SK-N-SH (cell line): ENCODE data around the gene ZEB1. TPM values are rescaled to one million over a fixed set of nuclear protein-coding genes. Genes with fewer than 3 reads are reported as not detected.
"Not testable (repeated sequence)": the region's sequence is repeated elsewhere in the genome, so short reads cannot be mapped to it uniquely, and the experiment has no call there.

Experiments
- CTCF ChIA-PET: fragments of 300-600, 350-600 bp; formaldehyde crosslinking; extraction: SDS; loops from one replicate; lab custom pipeline; 2021; lab: Yijun Ruan, JAX
- POLR2A ChIA-PET: fragments of 350-600 bp; sonication (Branson Sonifier 250); formaldehyde crosslinking; extraction: SDS; loops from one replicate; lab custom pipeline; 2020; ENCODE audit warnings: antibody characterized with exemption, inconsistent platforms; lab: Yijun Ruan, JAX
- DNase-seq: peaks from one replicate; pipeline ENCODE4 v3.0.0; 2012
- H2AFZ ChIP-seq: fragments of 200-600 bp; sonication (generic); 2 replicates; pipeline ENCODE4 v1.8.1; 2016; ENCODE audit warnings: antibody characterized with exemption, mild to moderate bottlenecking, low read depth
- H3F3A ChIP-seq: fragments of 200-600 bp; sonication (generic); replicated peaks from 2 replicates; pipeline ENCODE3; 2016; ENCODE audit warnings: antibody characterized with exemption, mild to moderate bottlenecking; ENCODE audit not compliant: insufficient read depth
- H3K27ac ChIP-seq, 2 experiments: fragments of 200-500 bp in 1 of 2; fragments of 200-600 bp in 1 of 2; sonication (Bioruptor generic) in 1 of 2; sonication (generic), shearing (Covaris generic) in 1 of 2; 2 replicates each; pipeline versions ENCODE4 v1.5.1 to v1.6.1; 2014 to 2016; ENCODE audit warnings: low read depth in 2 of 2, inconsistent platforms in 1 of 2, low read length in 1 of 2, mild to moderate bottlenecking in 1 of 2, mixed read lengths in 1 of 2
- H3K27me3 ChIP-seq: fragments of 200-600 bp; sonication (generic), shearing (Covaris generic); 2 replicates; pipeline ENCODE4 v1.6.1; 2016; ENCODE audit warnings: mixed run types; ENCODE audit not compliant: insufficient read depth
- H3K36me3 ChIP-seq, 2 experiments: fragments of 200-500 bp in 1 of 2; fragments of 200-600 bp in 1 of 2; sonication (Bioruptor generic) in 1 of 2; sonication (generic) in 1 of 2; replicated peaks in 1 of 2; 2 replicates each; pipeline versions ENCODE3 to v1.5.1; 2014 to 2016; ENCODE audit warnings: low read length in 1 of 2, mild to moderate bottlenecking in 1 of 2; ENCODE audit not compliant: insufficient read depth in 2 of 2, control insufficient read depth in 1 of 2
- H3K4me1 ChIP-seq, 2 experiments: fragments of 200-500 bp in 1 of 2; fragments of 200-600 bp in 1 of 2; sonication (Bioruptor generic) in 1 of 2; sonication (generic), shearing (Covaris generic) in 1 of 2; 2 replicates each; pipeline versions ENCODE4 v1.5.1 to v1.6.1; 2014 to 2016; ENCODE audit warnings: low read depth in 1 of 2, low read length in 1 of 2, mixed run types in 1 of 2; ENCODE audit not compliant: insufficient read depth in 2 of 2, control insufficient read depth in 1 of 2
- H3K4me2 ChIP-seq: fragments of 200-600 bp; sonication (generic), shearing (Covaris generic); 2 replicates; pipeline ENCODE4 v1.6.1; 2017; ENCODE audit warnings: mixed run types
- H3K4me3 ChIP-seq, 2 experiments: fragments of 200-500 bp in 1 of 2; fragments of 200-600 bp in 1 of 2; sonication (Bioruptor generic) in 1 of 2; sonication (generic), shearing (Covaris generic) in 1 of 2; 2 replicates each; pipeline versions ENCODE4 v1.5.1 to v1.8.1; 2014 to 2016; ENCODE audit warnings: low read depth in 2 of 2, inconsistent platforms in 1 of 2, low read length in 1 of 2, mild to moderate bottlenecking in 1 of 2, mixed read lengths in 1 of 2, moderate library complexity in 1 of 2
- H3K79me2 ChIP-seq: fragments of 200-600 bp; sonication (generic); 2 replicates; pipeline ENCODE4 v1.8.1; 2017; ENCODE audit warnings: mild to moderate bottlenecking; ENCODE audit not compliant: insufficient read depth
- H3K9ac ChIP-seq: fragments of 200-600 bp; sonication (generic); 2 replicates; pipeline ENCODE4 v1.6.1; 2017; ENCODE audit warnings: mixed run types
- H3K9me2 ChIP-seq: fragments of 200-600 bp; sonication (generic); 2 replicates; pipeline ENCODE4 v1.6.1; 2017; ENCODE audit warnings: mixed run types
- H3K9me3 ChIP-seq: fragments of 200-600 bp; sonication (generic); 2 replicates; pipeline ENCODE4 v1.6.1; 2017; ENCODE audit warnings: mixed run types, mild to moderate bottlenecking, moderate library complexity
- H4K20me1 ChIP-seq: fragments of 200-600 bp; sonication (generic); 2 replicates; pipeline ENCODE4 v1.6.1; 2017; ENCODE audit warnings: mild to moderate bottlenecking, mixed run types; ENCODE audit not compliant: insufficient read depth
- CTCF ChIP-seq: fragments of 200-600 bp; sonication (generic); IDR thresholded peaks from 2 replicates; pipeline ENCODE4 v1.6.1; 2017; ENCODE audit warnings: antibody characterized with exemption, mild to moderate bottlenecking, moderate library complexity
- EP300 ChIP-seq, 2 experiments: IDR thresholded peaks; 2 replicates each; pipeline versions ENCODE4 v1.4.0 to v1.6.1; 2012; ENCODE audit warnings: borderline replicate concordance in 1 of 2, low read depth in 1 of 2, low read length in 1 of 2
- EZH2phosphoT487 ChIP-seq: fragments of 200-600 bp; sonication (generic); IDR thresholded peaks from 2 replicates; pipeline ENCODE4 v1.6.1; 2017; ENCODE audit warnings: low read depth, mixed run types, mild to moderate bottlenecking, antibody characterized with exemption, moderate library complexity, borderline replicate concordance
- FOSL2 ChIP-seq: IDR thresholded peaks from 2 replicates; pipeline ENCODE4 v1.4.0; 2012; ENCODE audit warnings: low read depth, mild to moderate bottlenecking, moderate library complexity, borderline replicate concordance
- FOXJ3 ChIP-seq: sonication (generic); formaldehyde crosslinking; IDR thresholded peaks from 2 replicates; pipeline ENCODE4 v1.5.1; 2020; ENCODE audit warnings: mild to moderate bottlenecking, missing genetic modification reagents
- FOXM1 ChIP-seq: IDR thresholded peaks from 2 replicates; pipeline ENCODE4 v1.4.0; 2012; ENCODE audit warnings: low read depth, mild to moderate bottlenecking
- GATA2 ChIP-seq: sonication (generic); formaldehyde crosslinking; IDR thresholded peaks from 2 replicates; pipeline ENCODE4 v1.5.0; 2020; ENCODE audit warnings: mild to moderate bottlenecking, missing genetic modification reagents
- MXI1 ChIP-seq: IDR thresholded peaks from 2 replicates; pipeline ENCODE4 v1.6.1; 2012; ENCODE audit warnings: mild to moderate bottlenecking, low read depth, low read length, improper control_type of control experiment
- NFIC ChIP-seq: IDR thresholded peaks from 2 replicates; pipeline ENCODE4 v1.4.0; 2012; ENCODE audit warnings: borderline replicate concordance
- RCOR1 ChIP-seq: fragments of 150-350 bp; IDR thresholded peaks from 2 replicates; pipeline ENCODE4 v1.6.1; 2017; ENCODE audit warnings: antibody characterized with exemption, low read length
- RFX5 ChIP-seq: IDR thresholded peaks from 2 replicates; pipeline ENCODE4 v1.6.1; 2012; ENCODE audit warnings: mild to moderate bottlenecking, improper control_type of control experiment, low read length
- RXRA ChIP-seq: IDR thresholded peaks from 2 replicates; pipeline ENCODE4 v1.4.0; 2012; ENCODE audit warnings: low read depth, mild to moderate bottlenecking, borderline replicate concordance
- TAF1 ChIP-seq: IDR thresholded peaks from 2 replicates; pipeline ENCODE4 v1.6.1; 2012; ENCODE audit warnings: low read depth, mild to moderate bottlenecking, low read length, moderate library complexity, borderline replicate concordance
- TEAD4 ChIP-seq: IDR thresholded peaks from 2 replicates; pipeline ENCODE4 v1.4.0; 2012; ENCODE audit warnings: mild to moderate bottlenecking, borderline replicate concordance; ENCODE audit not compliant: insufficient read depth
- USF2 ChIP-seq: fragments of 150-350 bp; IDR thresholded peaks from 2 replicates; pipeline ENCODE4 v1.6.1; 2017; ENCODE audit warnings: antibody characterized with exemption, low read length, low read depth, borderline replicate concordance
- WGBS: methylation state at CpG from one replicate; pipeline ENCODE4 v1.1.6; 2017; ENCODE audit warnings: low lambda C conversion rate; 5-methylcytosine and 5-hydroxymethylcytosine counted together
- polyA plus RNA-seq, 3 experiments: library from polyadenylated mRNA; depleted of rRNA; stranded (reverse); fragments of >200 nt; gene quantifications; 2 replicates each; pipeline ENCODE4 v1.2.3, GENCODE V29; 2012
- TF ChIP-seq, protein P1 (sequence below): fragments of 150-350 bp; IDR thresholded peaks from 2 replicates; pipeline ENCODE4 v1.6.1; 2016; ENCODE audit warnings: mild to moderate bottlenecking, low read depth, low read length

ZEB1 gene
- polyA plus RNA-seq, 1 of the 3 experiments (the other 2 are of a cell fraction), result 5.4 TPM

DNA sequence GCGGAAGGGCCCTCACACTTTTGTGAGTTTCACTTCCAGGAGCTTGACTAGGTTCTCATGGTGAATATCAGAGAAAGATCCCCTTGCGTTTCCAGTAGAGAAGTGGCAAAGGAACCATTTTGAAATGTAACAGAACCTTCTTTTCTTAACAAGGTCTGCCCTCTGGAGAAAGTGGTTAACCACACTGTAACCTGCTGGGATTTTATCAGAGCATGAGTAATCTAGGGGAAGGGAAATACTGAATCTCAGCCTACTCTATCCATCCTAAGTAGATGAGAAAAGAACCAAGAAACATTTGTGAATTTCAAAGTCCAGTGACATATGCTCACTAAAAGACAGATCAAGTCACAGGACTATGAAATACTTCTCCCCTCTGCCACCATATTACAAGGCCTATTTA is 235.5 kb downstream of the ZEB1 start:
- H3K27me3 ChIP-seq, result no peaks in the 10 kb centered on the region
- H2AFZ ChIP-seq, result no peak overlapping the region
- ChIA-PET CTCF (interaction anchor here (1.8 kb wide), 1 partner anchor 9 kb away, joined by 4 read pairs; no protein-coding TSS in a partner anchor), POLR2A (no interaction called here)
- H3F3A ChIP-seq, result no peaks in the 10 kb centered on the region
- no peaks in the 10 kb centered on the region for H3K79me2 ChIP-seq
- H3K9ac ChIP-seq, result no peak overlapping the region
- no peak overlapping the region for H3K4me2 ChIP-seq
- H3K4me3 ChIP-seq, result no peak overlapping the region
- H3K27ac ChIP-seq, result no peak overlapping the region
- no peaks in the 10 kb centered on the region for H4K20me1 ChIP-seq
- WGBS, result 81% methylated on average over 2 of the region's 2 CpGs
- H3K9me2 ChIP-seq, result no peaks in the 10 kb centered on the region
- no peaks in the 10 kb centered on the region for H3K9me3 ChIP-seq
- TF ChIP-seq CTCF, result no peak
- TF ChIP-seq FOSL2, result no peak
- no peak for TF ChIP-seq MXI1
- TF ChIP-seq TAF1, result no peak
- TF ChIP-seq EZH2phosphoT487, result no peak
- no peak for TF ChIP-seq RCOR1
- no peak for TF ChIP-seq FOXM1
- no peak for TF ChIP-seq RXRA
- TF ChIP-seq RFX5, result no peak
- no peak for TF ChIP-seq USF2
- no peaks in the 10 kb centered on the region for H3K36me3 ChIP-seq
- no peak for DNase-seq
- no peaks in the 10 kb centered on the region for H3K4me1 ChIP-seq

GRCh38 chr10:31557854-31558253 is 238.8 kb downstream of the ZEB1 start:
- no peaks in the 10 kb centered on the region for H3K9me3 ChIP-seq
- POLR2A ChIA-PET, result no interaction called here
- no peaks in the 10 kb centered on the region for H3K79me2 ChIP-seq
- H3K4me1 ChIP-seq, result no peaks in the 10 kb centered on the region
- no peak overlapping the region for H3K4me2 ChIP-seq
- TF ChIP-seq RFX5 (no peak), EZH2phosphoT487 (no peak), USF2 (no peak), GATA2 (CRISPR knock-in tag) (no peak), EP300 (IDR thresholded peaks at IDR 0.05; ENCODE audit: borderline replicate concordance in 1 of 2, low read depth in 1 of 2, low read length in 1 of 2) (no peak), NFIC (no peak), RCOR1 (no peak), FOXJ3 (no peak), TEAD4 (no peak)
- TF ChIP-seq, protein P1, sequence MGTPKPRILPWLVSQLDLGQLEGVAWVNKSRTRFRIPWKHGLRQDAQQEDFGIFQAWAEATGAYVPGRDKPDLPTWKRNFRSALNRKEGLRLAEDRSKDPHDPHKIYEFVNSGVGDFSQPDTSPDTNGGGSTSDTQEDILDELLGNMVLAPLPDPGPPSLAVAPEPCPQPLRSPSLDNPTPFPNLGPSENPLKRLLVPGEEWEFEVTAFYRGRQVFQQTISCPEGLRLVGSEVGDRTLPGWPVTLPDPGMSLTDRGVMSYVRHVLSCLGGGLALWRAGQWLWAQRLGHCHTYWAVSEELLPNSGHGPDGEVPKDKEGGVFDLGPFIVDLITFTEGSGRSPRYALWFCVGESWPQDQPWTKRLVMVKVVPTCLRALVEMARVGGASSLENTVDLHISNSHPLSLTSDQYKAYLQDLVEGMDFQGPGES, result no peak
- H2AFZ ChIP-seq, result no peak overlapping the region
- no peak overlapping the region for H3K27ac ChIP-seq
- CTCF ChIA-PET, result interaction anchor here (1.0 kb wide), 1 partner anchor 17 kb away, joined by 3 read pairs; no protein-coding TSS in a partner anchor
- 34% methylated on average over 1 of the region's 1 CpG for WGBS
- no peaks in the 10 kb centered on the region for H3K36me3 ChIP-seq
- no peaks in the 10 kb centered on the region for H3K9me2 ChIP-seq
- no peak overlapping the region for H3K4me3 ChIP-seq
- no peaks in the 10 kb centered on the region for H3F3A ChIP-seq
- no peaks in the 10 kb centered on the region for H4K20me1 ChIP-seq
- no peak overlapping the region for H3K9ac ChIP-seq
- DNase-seq, result no peak
- no peaks in the 10 kb centered on the region for H3K27me3 ChIP-seq

GRCh38 chr10:31568252-31568861 is 249.3 kb downstream of the ZEB1 start:
- 47% methylated on average over 3 of the region's 3 CpGs for WGBS
- POLR2A ChIA-PET, result not testable (repeated sequence)

More at GRCh38 chr10:31568252-31568861, 249.3 kb downstream of the ZEB1 start:
- H3K4me2 ChIP-seq, H3F3A ChIP-seq, H3K36me3 ChIP-seq, H3K9me2 ChIP-seq, H3K4me1 ChIP-seq, H4K20me1 ChIP-seq, H3K27me3 ChIP-seq, H2AFZ ChIP-seq, H3K79me2 ChIP-seq, DNase-seq, H3K4me3 ChIP-seq, H3K9ac ChIP-seq, H3K27ac ChIP-seq, CTCF ChIA-PET, H3K9me3 ChIP-seq: not testable (repeated sequence)
